Activated naive CD4-positive, alpha-beta T cell treated with anti-CD3 and anti-CD28 coated beads for 36 hours (primary cell): ENCODE data around the gene LAIR1. TPM values are rescaled to one million over a fixed set of nuclear protein-coding genes. Genes with fewer than 3 reads are reported as not detected.
A peak's percentile ranks its signal among the peaks of the same experiment; 100 is the strongest.
"Not testable (repeated sequence)": the region's sequence is repeated elsewhere in the genome, so short reads cannot be mapped to it uniquely, and the experiment has no call there.

ENCODE experiments used
- CTCF ChIA-PET: fragments of 350-600 bp; sonication (Branson Sonifier 250); formaldehyde crosslinking; loops from one replicate; lab custom pipeline; 2021; ENCODE audit warnings: antibody characterized with exemption; lab: Charles Lee
- DNase-seq: peaks from one replicate; pipeline ENCODE4 v3.0.0-alpha.2; 2020
- H3K27ac Mint-ChIP-seq: one replicate; pipeline ENCODE4 v1.8.0; 2021; ENCODE audit warnings: mild to moderate bottlenecking, mixed read lengths
- H3K27me3 Mint-ChIP-seq: one replicate; pipeline ENCODE4 v1.8.0; 2021; ENCODE audit warnings: low read depth, mixed read lengths
- H3K36me3 Mint-ChIP-seq: one replicate; pipeline ENCODE4 v1.8.0; 2021; ENCODE audit warnings: low read depth, mixed read lengths
- H3K4me1 Mint-ChIP-seq: one replicate; pipeline ENCODE4 v1.8.0; 2021; ENCODE audit warnings: low read depth, mixed read lengths
- H3K4me3 Mint-ChIP-seq: one replicate; pipeline ENCODE4 v1.8.0; 2021; ENCODE audit warnings: mild to moderate bottlenecking, moderate library complexity, mixed read lengths
- H3K9me3 Mint-ChIP-seq: one replicate; pipeline ENCODE4 v1.8.0; 2021; ENCODE audit warnings: mixed read lengths
- intact Hi-C: fragments of 100-400 bp; cut with micrococcal nuclease; formaldehyde crosslinking; loops from one replicate; pipeline ENCODE4 v1.15.1; 2023
- total RNA-seq, 2 experiments: library from RNA; stranded (reverse); gene quantifications; one replicate each; pipeline ENCODE4 v1.2.3, GENCODE V29; 2021

Gene LAIR1
- total RNA-seq, 2 experiments from 2014 or later = 5.2 to 5.7 TPM

- no peaks in the 10 kb centered on the region for H3K27me3 Mint-ChIP-seq
- no peak overlapping the region for H3K4me3 Mint-ChIP-seq
- H3K9me3 Mint-ChIP-seq = no peaks in the 10 kb centered on the region
- CTCF ChIA-PET = interaction anchor here (0.5 to 5.1 kb wide), 22 partner anchors 10 to 368 kb away, joined by 3 to 105 read pairs (median 5); partner anchors contain the start of gene LAIR1
- intact Hi-C loops = loop anchor here (1.0 kb wide), 1 partner anchor 66 kb away; no protein-coding TSS in a partner anchor
- H3K4me1 Mint-ChIP-seq = peaks cover 27% of the 10 kb centered on the region
- H3K36me3 Mint-ChIP-seq = no peaks in the 10 kb centered on the region
- DNase-seq = no peak
- H3K27ac Mint-ChIP-seq = no peak overlapping the region
These were observed 26.9 kb upstream of the LAIR1 start for GRCh38 chr19:54391589-54392061.

- H3K9me3 Mint-ChIP-seq = no peaks in the 10 kb centered on the region
- no peaks in the 10 kb centered on the region for H3K27me3 Mint-ChIP-seq
- peak; percentile 77 for DNase-seq
- intact Hi-C loops = loop anchor here (1.0 kb wide), 1 partner anchor 66 kb away; no protein-coding TSS in a partner anchor
- H3K4me1 Mint-ChIP-seq = peaks cover 27% of the 10 kb centered on the region
- no peak overlapping the region for H3K27ac Mint-ChIP-seq
- no peak overlapping the region for H3K4me3 Mint-ChIP-seq
- no peaks in the 10 kb centered on the region for H3K36me3 Mint-ChIP-seq
- CTCF ChIA-PET = interaction anchor here (0.7 to 5.1 kb wide), 26 partner anchors 11 to 224 kb away, joined by 3 to 105 read pairs (median 4); partner anchors contain the start of gene LAIR1
These were observed 26.3 kb upstream of the LAIR1 start for GRCh38 chr19:54390942-54391577.

GRCh38 chr19:54389553-54389952 lies 24.8 kb upstream of the LAIR1 start:
- Mint-ChIP-seq H3K27ac (no peak overlapping the region), H3K27me3 (no peaks in the 10 kb centered on the region), H3K4me3 (no peak overlapping the region), H3K4me1 (peaks cover 27% of the 10 kb centered on the region), H3K36me3 (no peaks in the 10 kb centered on the region), H3K9me3 (no peaks in the 10 kb centered on the region)
- intact Hi-C loops = loop anchor here (2.0 kb wide), 1 partner anchor 25 kb away; the partner anchor contains the start of gene LAIR1
- DNase-seq = no peak
- CTCF ChIA-PET = interaction anchor here (1.5 to 5.1 kb wide), 8 partner anchors 9 to 64 kb away, joined by 4 to 105 read pairs (median 12); partner anchors contain the start of gene LAIR1

GRCh38 chr19:54388802-54389139 lies 24.0 kb upstream of the LAIR1 start:
- H3K27me3 Mint-ChIP-seq = no peaks in the 10 kb centered on the region
- H3K9me3 Mint-ChIP-seq = no peaks in the 10 kb centered on the region
- intact Hi-C loops = loop anchor here (1.0 to 2.0 kb wide), 2 partner anchors 10 to 24 kb away; partner anchors contain the start of gene LAIR1
- H3K4me1 Mint-ChIP-seq = peaks cover 27% of the 10 kb centered on the region
- H3K36me3 Mint-ChIP-seq = no peaks in the 10 kb centered on the region
- no peak for DNase-seq
- H3K4me3 Mint-ChIP-seq = peak overlapping the region; percentile 69
- no peak overlapping the region for H3K27ac Mint-ChIP-seq
- CTCF ChIA-PET = interaction anchor here (0.6 to 5.1 kb wide), 8 partner anchors 10 to 73 kb away, joined by 3 to 105 read pairs (median 5); partner anchors contain the start of gene LAIR1

GRCh38 chr19:54387991-54388801 lies 23.5 kb upstream of the LAIR1 start:
- no peaks in the 10 kb centered on the region for H3K9me3 Mint-ChIP-seq
- DNase-seq = peak; percentile 48
- CTCF ChIA-PET = interaction anchor here (0.6 to 5.1 kb wide), 8 partner anchors 9 to 72 kb away, joined by 3 to 105 read pairs (median 5); partner anchors contain the start of gene LAIR1
- no peaks in the 10 kb centered on the region for H3K36me3 Mint-ChIP-seq
- intact Hi-C loops = loop anchor here (1.0 to 2.0 kb wide), 2 partner anchors 10 to 23 kb away; partner anchors contain the start of gene LAIR1
- peak overlapping the region; percentile 69 for H3K4me3 Mint-ChIP-seq
- no peaks in the 10 kb centered on the region for H3K27me3 Mint-ChIP-seq
- no peak overlapping the region for H3K27ac Mint-ChIP-seq
- peaks cover 30% of the 10 kb centered on the region for H3K4me1 Mint-ChIP-seq

GRCh38 chr19:54383330-54383729 lies 18.6 kb upstream of the LAIR1 start:
- Mint-ChIP-seq H3K4me3 (no peak overlapping the region), H3K27ac (no peak overlapping the region), H3K9me3 (peaks cover 2% of the 10 kb centered on the region), H3K36me3 (no peaks in the 10 kb centered on the region), H3K27me3 (no peaks in the 10 kb centered on the region), H3K4me1 (peaks cover 20% of the 10 kb centered on the region)
- CTCF ChIA-PET = no interaction called here
- intact Hi-C loops = no loop called here
- DNase-seq = no peak

GRCh38 chr19:54382041-54382440 lies 17.3 kb upstream of the LAIR1 start:
- H3K27ac Mint-ChIP-seq, H3K27me3 Mint-ChIP-seq, CTCF ChIA-PET, H3K9me3 Mint-ChIP-seq, DNase-seq, intact Hi-C loops, H3K36me3 Mint-ChIP-seq, H3K4me3 Mint-ChIP-seq: not testable (repeated sequence)
- peaks cover 21% of the 10 kb centered on the region for H3K4me1 Mint-ChIP-seq

GRCh38 chr19:54380897-54381296 lies 16.2 kb upstream of the LAIR1 start:
- intact Hi-C loops = no loop called here
- no peak overlapping the region for H3K4me3 Mint-ChIP-seq
- DNase-seq = no peak
- no peaks in the 10 kb centered on the region for H3K36me3 Mint-ChIP-seq
- H3K27ac Mint-ChIP-seq = no peak overlapping the region
- peaks cover 4% of the 10 kb centered on the region for H3K27me3 Mint-ChIP-seq
- CTCF ChIA-PET = no interaction called here
- H3K9me3 Mint-ChIP-seq = peaks cover 2% of the 10 kb centered on the region
- peaks cover 29% of the 10 kb centered on the region for H3K4me1 Mint-ChIP-seq

- Mint-ChIP-seq H3K9me3 (peaks cover 2% of the 10 kb centered on the region), H3K27me3 (peaks cover 15% of the 10 kb centered on the region), H3K27ac (no peak overlapping the region), H3K4me3 (no peak overlapping the region), H3K4me1 (peaks cover 45% of the 10 kb centered on the region), H3K36me3 (no peaks in the 10 kb centered on the region)
- no peak for DNase-seq
- intact Hi-C loops = loop anchor here (5.0 kb wide), 2 partner anchors 132 to 143 kb away; no protein-coding TSS in a partner anchor
- CTCF ChIA-PET = interaction anchor here (0.6 to 2.0 kb wide), 6 partner anchors 9 to 517 kb away, joined by 3 to 7 read pairs (median 5); no protein-coding TSS in a partner anchor
These were observed 14.5 kb upstream of the LAIR1 start for GRCh38 chr19:54379187-54379678.

- no peak for DNase-seq
- peaks cover 59% of the 10 kb centered on the region for H3K4me1 Mint-ChIP-seq
These were observed 12.0 kb upstream of the LAIR1 start for GRCh38 chr19:54376610-54377285.

GRCh38 chr19:54375181-54375938 lies 10.6 kb upstream of the LAIR1 start:
- DNase-seq, H3K27ac Mint-ChIP-seq, H3K9me3 Mint-ChIP-seq, H3K36me3 Mint-ChIP-seq: not testable (repeated sequence)
- intact Hi-C loops = loop anchor here (5.0 kb wide), 2 partner anchors 128 to 147 kb away; no protein-coding TSS in a partner anchor
- Mint-ChIP-seq H3K4me3 (peak overlapping the region; percentile 50), H3K27me3 (peaks cover 27% of the 10 kb centered on the region), H3K4me1 (peaks cover 69% of the 10 kb centered on the region)
- CTCF ChIA-PET = interaction anchor here (2.4 kb wide), 1 partner anchor 15 kb away, joined by 10 read pairs; no protein-coding TSS in a partner anchor

More at GRCh38 chr19:54376610-54377285, 12.0 kb upstream of the LAIR1 start:
- Mint-ChIP-seq H3K9me3 (peaks cover 2% of the 10 kb centered on the region), H3K27ac (no peak overlapping the region), H3K4me3 (no peak overlapping the region), H3K27me3 (peaks cover 18% of the 10 kb centered on the region), H3K36me3 (no peaks in the 10 kb centered on the region)
- intact Hi-C loops = loop anchor here (5.0 kb wide), 2 partner anchors 129 to 146 kb away; no protein-coding TSS in a partner anchor
- CTCF ChIA-PET = interaction anchor here (0.6 kb wide), 1 partner anchor 111 kb away, joined by 3 read pairs; no protein-coding TSS in a partner anchor
